Measurements from ENCODE around the gene RLF. TPM values are rescaled to one million over a fixed set of nuclear protein-coding genes. Genes with fewer than 3 reads are reported as not detected.
A peak's percentile ranks its signal among the peaks of the same experiment; 100 is the strongest.
"Not testable (repeated sequence)": the region's sequence is repeated elsewhere in the genome, so short reads cannot be mapped to it uniquely, and the experiment has no call there.

The RLF gene
- total RNA-seq, 2 experiments from 2014 or later, result 42.7 to 44.8 TPM

DNA sequence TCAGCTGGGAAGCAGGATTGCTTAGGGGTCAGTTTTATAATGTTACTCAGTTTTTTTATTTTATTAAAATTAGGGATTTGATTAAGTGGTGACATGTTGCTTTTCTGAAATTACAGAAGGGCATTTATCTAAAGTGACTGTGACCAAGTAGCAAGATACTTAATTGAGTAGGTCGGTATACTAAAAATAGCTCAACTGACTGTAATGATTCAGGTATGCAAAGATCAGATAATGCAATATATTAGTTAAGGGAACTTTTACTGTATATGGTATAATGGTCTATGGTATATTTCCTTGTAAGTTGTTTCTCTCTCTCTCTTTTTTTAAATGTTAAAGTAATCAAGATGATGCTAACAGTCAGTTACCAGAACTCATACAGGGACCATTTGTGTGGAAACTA is 26.2 kb downstream of the RLF start:
- POLR2A ChIA-PET, result no interaction called here
- TF ChIP-seq, protein P1, sequence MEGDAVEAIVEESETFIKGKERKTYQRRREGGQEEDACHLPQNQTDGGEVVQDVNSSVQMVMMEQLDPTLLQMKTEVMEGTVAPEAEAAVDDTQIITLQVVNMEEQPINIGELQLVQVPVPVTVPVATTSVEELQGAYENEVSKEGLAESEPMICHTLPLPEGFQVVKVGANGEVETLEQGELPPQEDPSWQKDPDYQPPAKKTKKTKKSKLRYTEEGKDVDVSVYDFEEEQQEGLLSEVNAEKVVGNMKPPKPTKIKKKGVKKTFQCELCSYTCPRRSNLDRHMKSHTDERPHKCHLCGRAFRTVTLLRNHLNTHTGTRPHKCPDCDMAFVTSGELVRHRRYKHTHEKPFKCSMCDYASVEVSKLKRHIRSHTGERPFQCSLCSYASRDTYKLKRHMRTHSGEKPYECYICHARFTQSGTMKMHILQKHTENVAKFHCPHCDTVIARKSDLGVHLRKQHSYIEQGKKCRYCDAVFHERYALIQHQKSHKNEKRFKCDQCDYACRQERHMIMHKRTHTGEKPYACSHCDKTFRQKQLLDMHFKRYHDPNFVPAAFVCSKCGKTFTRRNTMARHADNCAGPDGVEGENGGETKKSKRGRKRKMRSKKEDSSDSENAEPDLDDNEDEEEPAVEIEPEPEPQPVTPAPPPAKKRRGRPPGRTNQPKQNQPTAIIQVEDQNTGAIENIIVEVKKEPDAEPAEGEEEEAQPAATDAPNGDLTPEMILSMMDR (IDR thresholded peaks at IDR 0.05), result no peak

DNA sequence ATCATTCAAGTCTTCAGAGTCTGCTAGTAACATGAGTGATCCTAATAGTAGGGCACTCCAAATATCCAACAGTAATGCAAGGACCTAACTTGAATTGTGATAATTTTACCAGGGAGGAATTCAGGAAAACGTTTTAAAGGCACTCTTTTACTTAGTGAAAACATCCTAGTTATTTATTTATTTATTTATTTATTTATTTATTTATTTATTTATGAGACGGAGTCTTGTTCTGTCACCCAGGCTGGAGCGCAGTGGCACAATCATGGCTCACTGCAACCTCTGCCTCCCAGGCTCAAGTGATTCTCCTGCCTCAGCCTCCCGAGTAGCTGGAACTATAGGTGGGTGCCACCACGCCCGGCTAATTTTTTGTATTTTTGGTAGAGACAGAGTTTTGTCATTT is 33.5 kb downstream of the RLF start:
- H3K9me3 ChIP-seq (ENCODE audit: control insufficient read depth in 1 of 2, insufficient read depth in 1 of 2, low read length in 2 of 2); DNase-seq; ATAC-seq (ENCODE audit: poor library complexity); H3K4me1 ChIP-seq (ENCODE audit: insufficient read depth, low read length); H3K4me3 Mint-ChIP-seq; intact Hi-C loops (cut with DNase I, micrococcal nuclease); POLR2A ChIA-PET; H3K27ac Mint-ChIP-seq; H3K27me3 Mint-ChIP-seq; H3K27me3 ChIP-seq (ENCODE audit: control insufficient read depth in 1 of 2, insufficient read depth in 2 of 2, low read length in 2 of 2); CTCF ChIA-PET; H3K4me3 ChIP-seq (ENCODE audit: low read length); H3K9me3 Mint-ChIP-seq; H3K27ac ChIP-seq (ENCODE audit: low read depth in 1 of 2, low read length in 2 of 2): not testable (repeated sequence)
- H3K36me3 Mint-ChIP-seq (ENCODE audit: low read depth), result peaks cover 78% of the 10 kb centered on the region
- peaks cover 51% of the 10 kb centered on the region for H3K36me3 ChIP-seq (ENCODE audit: insufficient read depth, low read length)
- H3K4me1 Mint-ChIP-seq (ENCODE audit: low read depth), result peaks cover 20% of the 10 kb centered on the region

More for the DNA sequence above, 26.2 kb downstream of the RLF start:
- peaks cover 19% of the 10 kb centered on the region for H3K4me1 ChIP-seq (ENCODE audit: insufficient read depth, low read length)
- Mint-ChIP-seq H3K4me3 (no peak overlapping the region), H3K4me1 (ENCODE audit: low read depth) (peaks cover 60% of the 10 kb centered on the region), H3K27ac (peak overlapping the region; percentile 4), H3K27me3 (no peaks in the 10 kb centered on the region), H3K9me3 (no peaks in the 10 kb centered on the region), H3K36me3 (ENCODE audit: low read depth) (peaks cover 44% of the 10 kb centered on the region)
- no peaks in the 10 kb centered on the region for H3K27me3 ChIP-seq (ENCODE audit: control insufficient read depth in 1 of 2, insufficient read depth in 2 of 2, low read length in 2 of 2)
- H3K27ac ChIP-seq (ENCODE audit: low read depth in 1 of 2, low read length in 2 of 2), result no peak overlapping the region
- no peak overlapping the region for H3K4me3 ChIP-seq (ENCODE audit: low read length)
- intact Hi-C loops (cut with DNase I, micrococcal nuclease), result no loop called here
- ATAC-seq (ENCODE audit: poor library complexity), result no peak
- DNase-seq, result no peak
- no peaks in the 10 kb centered on the region for H3K9me3 ChIP-seq (ENCODE audit: control insufficient read depth in 1 of 2, insufficient read depth in 1 of 2, low read length in 2 of 2)
- CTCF ChIA-PET, result interaction anchor here (0.5 kb wide), 1 partner anchor 47 kb away, joined by 3 read pairs; no protein-coding TSS in a partner anchor
- H3K36me3 ChIP-seq (ENCODE audit: insufficient read depth, low read length), result peaks cover 38% of the 10 kb centered on the region

DNA sequence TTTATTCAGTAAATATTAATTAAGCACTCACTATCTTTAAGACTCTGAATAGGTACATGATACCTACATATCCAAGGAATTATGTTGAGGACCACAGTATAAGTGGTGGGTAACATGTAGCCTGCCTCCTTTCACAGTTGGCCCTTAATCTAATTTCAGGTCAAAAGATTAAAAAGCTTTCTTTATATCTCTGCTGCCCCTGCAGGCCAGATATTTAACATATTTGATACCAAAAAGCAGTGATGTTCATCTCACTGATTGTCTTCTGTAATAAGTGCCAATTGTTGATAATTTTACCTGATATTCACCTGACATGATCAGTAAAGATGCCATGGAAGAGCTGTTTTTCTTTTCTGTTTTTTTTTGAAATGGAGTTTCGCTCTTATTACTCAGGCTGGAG is 36.5 kb downstream of the RLF start:
- intact Hi-C loops (cut with DNase I, micrococcal nuclease), result no loop called here
- DNase-seq, result peak in 2 of 14 experiments; percentile 17 to 22
- Histone ChIP-seq H3K27me3 (ENCODE audit: control insufficient read depth in 1 of 2, insufficient read depth in 2 of 2, low read length in 2 of 2) (no peaks in the 10 kb centered on the region), H3K9me3 (ENCODE audit: control insufficient read depth in 1 of 2, insufficient read depth in 1 of 2, low read length in 2 of 2) (no peaks in the 10 kb centered on the region), H3K27ac (ENCODE audit: low read depth in 1 of 2, low read length in 2 of 2) (no peak overlapping the region), H3K36me3 (ENCODE audit: insufficient read depth, low read length) (peaks cover 35% of the 10 kb centered on the region), H3K4me3 (ENCODE audit: low read length) (no peak overlapping the region), H3K4me1 (ENCODE audit: insufficient read depth, low read length) (no peaks in the 10 kb centered on the region)
- H3K4me1 Mint-ChIP-seq (ENCODE audit: low read depth), result peaks cover 11% of the 10 kb centered on the region
- no peaks in the 10 kb centered on the region for H3K9me3 Mint-ChIP-seq
- no peaks in the 10 kb centered on the region for H3K27me3 Mint-ChIP-seq
- TF ChIP-seq, protein P1 (IDR thresholded peaks at IDR 0.05), result no peak
- H3K27ac Mint-ChIP-seq, result no peak overlapping the region
- peaks cover 72% of the 10 kb centered on the region for H3K36me3 Mint-ChIP-seq (ENCODE audit: low read depth)
- no peak for ATAC-seq (ENCODE audit: poor library complexity)
- ChIA-PET CTCF (interaction anchor here (0.7 to 1.2 kb wide), 6 partner anchors 14 to 141 kb away, joined by 3 to 5 read pairs (median 3); partner anchors contain the start of gene RLF), POLR2A (interaction anchor here (0.7 kb wide), 1 partner anchor 45 kb away, joined by 4 read pairs; no protein-coding TSS in a partner anchor)
- no peak overlapping the region for H3K4me3 Mint-ChIP-seq

DNA sequence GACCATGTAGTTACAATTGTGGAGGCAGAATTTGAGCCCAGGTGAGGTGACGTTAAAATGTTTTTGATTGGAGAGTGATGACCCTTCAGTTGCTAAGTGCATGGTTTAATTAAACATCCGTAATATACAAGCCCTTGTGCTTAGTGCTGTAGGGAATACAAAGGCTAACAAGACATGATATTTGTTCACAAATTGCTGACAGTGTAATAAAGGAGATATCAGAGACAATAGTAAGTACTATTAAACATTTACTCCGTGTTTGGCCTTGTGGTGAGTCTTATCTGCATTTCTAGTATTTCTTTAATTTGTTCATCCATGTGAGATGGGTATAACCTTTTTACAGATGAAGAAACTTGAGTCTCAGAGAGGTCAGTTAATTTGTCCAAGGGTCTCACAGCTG is 37.9 kb downstream of the RLF start:
- Histone ChIP-seq H3K27ac (ENCODE audit: low read depth in 1 of 2, low read length in 2 of 2) (no peak overlapping the region), H3K27me3 (ENCODE audit: control insufficient read depth in 1 of 2, insufficient read depth in 2 of 2, low read length in 2 of 2) (no peaks in the 10 kb centered on the region), H3K4me1 (ENCODE audit: insufficient read depth, low read length) (no peaks in the 10 kb centered on the region), H3K36me3 (ENCODE audit: insufficient read depth, low read length) (peaks cover 39% of the 10 kb centered on the region), H3K9me3 (ENCODE audit: control insufficient read depth in 1 of 2, insufficient read depth in 1 of 2, low read length in 2 of 2) (no peaks in the 10 kb centered on the region), H3K4me3 (ENCODE audit: low read length) (no peak overlapping the region)
- CTCF ChIA-PET, result interaction anchor here (1.0 to 1.2 kb wide), 2 partner anchors 46 to 206 kb away, joined by 3 to 6 read pairs; no protein-coding TSS in a partner anchor
- POLR2A ChIA-PET, result no interaction called here
- H3K4me3 Mint-ChIP-seq, result no peak overlapping the region
- DNase-seq (no peak), ATAC-seq (ENCODE audit: poor library complexity) (no peak)
- H3K27me3 Mint-ChIP-seq, result no peaks in the 10 kb centered on the region
- H3K27ac Mint-ChIP-seq, result no peak overlapping the region
- TF ChIP-seq, protein P1 (IDR thresholded peaks at IDR 0.05), result no peak
- no peaks in the 10 kb centered on the region for H3K9me3 Mint-ChIP-seq
- peaks cover 11% of the 10 kb centered on the region for H3K4me1 Mint-ChIP-seq (ENCODE audit: low read depth)
- H3K36me3 Mint-ChIP-seq (ENCODE audit: low read depth), result peaks cover 68% of the 10 kb centered on the region
- intact Hi-C loops (cut with DNase I, micrococcal nuclease), result no loop called here

Measured in CD4-positive, alpha-beta T cell (primary cell).